Measurements from ENCODE around the gene ZFP3. TPM values are rescaled to one million over a fixed set of nuclear protein-coding genes. Genes with fewer than 3 reads are reported as not detected.

Gene ZFP3
- total RNA-seq, 4 donors from 2014 or later = 1.5 to 8.6 (median 5.3) TPM

GRCh38 chr17:5043524-5043923, 34.7 kb upstream of the ZFP3 start:
- TF ChIP-seq CTCF (IDR thresholded peaks at IDR 0.05) (no peak), POLR2A (IDR thresholded peaks at IDR 0.05) (no peak)
- Histone ChIP-seq H3K4me3 (no peak overlapping the region), H3K27ac (no peak overlapping the region), H3K4me1 (no peaks in the 10 kb centered on the region), H3K27me3 (no peaks in the 10 kb centered on the region), H3K36me3 (no peaks in the 10 kb centered on the region), H3K9me3 (no peaks in the 10 kb centered on the region)
- intact Hi-C loops (cut with DNase I; ENCODE audit: low total_unique reads) = no loop called here
- no peak for DNase-seq

DNA sequence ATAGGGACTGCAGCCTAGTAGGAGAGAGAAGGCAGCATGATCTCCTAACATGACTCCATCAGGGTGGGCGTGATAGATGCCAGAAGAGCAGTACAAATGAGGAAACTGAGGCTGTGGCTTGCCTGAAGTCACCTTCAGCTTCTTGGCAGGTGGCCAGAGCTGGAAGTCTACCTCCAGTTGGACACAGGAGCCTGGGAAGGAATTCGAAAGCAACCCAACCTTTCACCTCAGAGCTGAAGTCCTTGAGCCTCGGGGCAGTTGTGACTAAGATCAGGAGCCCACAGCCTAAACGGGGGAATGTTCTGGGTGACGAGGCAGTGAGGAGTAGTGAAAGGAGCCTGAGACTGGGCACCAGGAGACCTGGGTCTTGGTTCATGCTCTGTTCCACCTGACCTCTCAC, 33.6 kb upstream of the ZFP3 start:
- intact Hi-C loops (cut with DNase I; ENCODE audit: low total_unique reads) = no loop called here
- H3K36me3 ChIP-seq = no peaks in the 10 kb centered on the region
- TF ChIP-seq CTCF (IDR thresholded peaks at IDR 0.05) (no peak), POLR2A (IDR thresholded peaks at IDR 0.05) (no peak)
- H3K9me3 ChIP-seq = no peaks in the 10 kb centered on the region
- no peak overlapping the region for H3K27ac ChIP-seq
- DNase-seq = no peak
- H3K4me1 ChIP-seq = no peaks in the 10 kb centered on the region
- no peak overlapping the region for H3K4me3 ChIP-seq
- H3K27me3 ChIP-seq = no peaks in the 10 kb centered on the region

DNA sequence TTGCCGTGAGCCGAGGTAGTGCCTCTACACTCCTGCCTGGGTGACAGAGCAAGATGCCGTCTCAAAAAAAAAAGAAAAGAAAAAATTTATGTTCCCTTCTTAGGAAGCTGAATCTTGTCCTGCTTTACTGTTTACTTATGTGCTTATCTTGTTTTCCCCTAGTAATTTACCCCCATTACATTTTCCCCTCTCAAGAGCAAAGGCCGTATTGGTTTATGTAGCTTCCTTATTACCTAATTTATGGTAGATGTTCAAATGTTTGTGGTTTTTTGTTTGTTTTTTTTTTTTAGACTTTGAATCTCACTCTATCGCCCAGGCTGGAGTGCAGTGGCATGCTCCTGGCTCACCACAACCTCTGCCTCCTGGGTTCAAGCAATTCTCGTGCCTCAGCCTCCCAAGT, 32.8 kb upstream of the ZFP3 start:
- H3K27me3 ChIP-seq = no peaks in the 10 kb centered on the region
- intact Hi-C loops (cut with DNase I; ENCODE audit: low total_unique reads) = no loop called here

GRCh38 chr17:5047446-5047845, 30.8 kb upstream of the ZFP3 start:
- TF ChIP-seq CTCF (IDR thresholded peaks at IDR 0.05) (no peak), POLR2A (IDR thresholded peaks at IDR 0.05) (no peak)
- H3K36me3 ChIP-seq = no peaks in the 10 kb centered on the region
- H3K4me3 ChIP-seq = no peak overlapping the region
- H3K27ac ChIP-seq = peak overlapping the region in 1 of 2 donors; percentile 29
- DNase-seq = no peak
- intact Hi-C loops (cut with DNase I; ENCODE audit: low total_unique reads) = no loop called here
- no peaks in the 10 kb centered on the region for H3K27me3 ChIP-seq
- H3K4me1 ChIP-seq = no peaks in the 10 kb centered on the region
- H3K9me3 ChIP-seq = no peaks in the 10 kb centered on the region

More for the DNA sequence above, 32.8 kb upstream of the ZFP3 start:
- DNase-seq = no peak
- no peaks in the 10 kb centered on the region for H3K36me3 ChIP-seq
- H3K27ac ChIP-seq = no peak overlapping the region
- TF ChIP-seq POLR2A (IDR thresholded peaks at IDR 0.05) = no peak
- H3K9me3 ChIP-seq = no peaks in the 10 kb centered on the region
- no peak overlapping the region for H3K4me3 ChIP-seq
- H3K4me1 ChIP-seq = no peaks in the 10 kb centered on the region

- intact Hi-C loops (cut with DNase I; ENCODE audit: low total_unique reads) = no loop called here
- no peaks in the 10 kb centered on the region for H3K9me3 ChIP-seq
- H3K4me3 ChIP-seq = no peak overlapping the region
- H3K4me1 ChIP-seq = no peaks in the 10 kb centered on the region
- DNase-seq = no peak
- peak overlapping the region; percentile 66 to 82 for H3K27ac ChIP-seq
- TF ChIP-seq CTCF (IDR thresholded peaks at IDR 0.05) = no peak
- no peak for TF ChIP-seq POLR2A (IDR thresholded peaks at IDR 0.05)
- no peaks in the 10 kb centered on the region for H3K36me3 ChIP-seq
- no peaks in the 10 kb centered on the region for H3K27me3 ChIP-seq
Observed at GRCh38 chr17:5049314-5049841, 28.9 kb upstream of the ZFP3 start.

GRCh38 chr17:5050278-5050677, 28.0 kb upstream of the ZFP3 start:
- no peaks in the 10 kb centered on the region for H3K9me3 ChIP-seq
- peak overlapping the region; percentile 66 to 82 for H3K27ac ChIP-seq
- no peaks in the 10 kb centered on the region for H3K36me3 ChIP-seq
- H3K27me3 ChIP-seq = no peaks in the 10 kb centered on the region
- intact Hi-C loops (cut with DNase I; ENCODE audit: low total_unique reads) = no loop called here
- no peak for TF ChIP-seq POLR2A (IDR thresholded peaks at IDR 0.05)
- no peak for TF ChIP-seq CTCF (IDR thresholded peaks at IDR 0.05)
- H3K4me3 ChIP-seq = no peak overlapping the region
- peak; percentile 32 to 61 for DNase-seq
- no peaks in the 10 kb centered on the region for H3K4me1 ChIP-seq
